ENCODE measurements around the gene SPATS2.

DNA sequence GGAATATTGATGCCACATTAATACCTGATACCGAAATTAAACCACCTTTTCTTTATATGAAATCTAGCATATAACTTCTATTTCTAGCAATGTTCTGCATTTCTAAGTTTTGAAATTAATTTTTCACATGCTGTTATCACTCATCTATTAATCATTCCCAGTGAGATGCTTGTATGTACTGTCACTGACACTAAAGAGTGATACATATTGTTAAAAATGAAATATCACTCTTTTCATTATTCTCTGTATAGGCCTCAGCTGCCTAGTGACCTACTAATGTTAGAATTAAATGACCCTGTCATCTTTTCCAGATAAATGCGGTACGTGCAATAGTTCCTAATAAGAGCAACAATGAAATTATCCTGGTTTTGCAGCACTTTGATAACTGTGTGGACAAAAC, 121.9 kb downstream of the SPATS2 start:
- TF ChIP-seq, protein P1, sequence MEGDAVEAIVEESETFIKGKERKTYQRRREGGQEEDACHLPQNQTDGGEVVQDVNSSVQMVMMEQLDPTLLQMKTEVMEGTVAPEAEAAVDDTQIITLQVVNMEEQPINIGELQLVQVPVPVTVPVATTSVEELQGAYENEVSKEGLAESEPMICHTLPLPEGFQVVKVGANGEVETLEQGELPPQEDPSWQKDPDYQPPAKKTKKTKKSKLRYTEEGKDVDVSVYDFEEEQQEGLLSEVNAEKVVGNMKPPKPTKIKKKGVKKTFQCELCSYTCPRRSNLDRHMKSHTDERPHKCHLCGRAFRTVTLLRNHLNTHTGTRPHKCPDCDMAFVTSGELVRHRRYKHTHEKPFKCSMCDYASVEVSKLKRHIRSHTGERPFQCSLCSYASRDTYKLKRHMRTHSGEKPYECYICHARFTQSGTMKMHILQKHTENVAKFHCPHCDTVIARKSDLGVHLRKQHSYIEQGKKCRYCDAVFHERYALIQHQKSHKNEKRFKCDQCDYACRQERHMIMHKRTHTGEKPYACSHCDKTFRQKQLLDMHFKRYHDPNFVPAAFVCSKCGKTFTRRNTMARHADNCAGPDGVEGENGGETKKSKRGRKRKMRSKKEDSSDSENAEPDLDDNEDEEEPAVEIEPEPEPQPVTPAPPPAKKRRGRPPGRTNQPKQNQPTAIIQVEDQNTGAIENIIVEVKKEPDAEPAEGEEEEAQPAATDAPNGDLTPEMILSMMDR (conservative IDR thresholded peaks at IDR 0.05; ENCODE audit: low read length): no peak
- TF ChIP-seq EZH2phosphoT487 (IDR thresholded peaks at IDR 0.05; ENCODE audit: borderline replicate concordance, low read depth, low read length): no peak
